Erythroblast (primary cell): ENCODE measurements around the gene CCDC112.

ENCODE experiments used
- GATA1 ChIP-seq: IDR thresholded peaks from 2 replicates; pipeline ENCODE4 v1.6.1; 2011; ENCODE audit warnings: low read depth, mild to moderate bottlenecking, control low read depth, low read length, moderate library complexity
- POLR2A ChIP-seq: IDR thresholded peaks from 2 replicates; pipeline ENCODE4 v1.6.1; 2011; ENCODE audit warnings: mild to moderate bottlenecking, low read length

DNA sequence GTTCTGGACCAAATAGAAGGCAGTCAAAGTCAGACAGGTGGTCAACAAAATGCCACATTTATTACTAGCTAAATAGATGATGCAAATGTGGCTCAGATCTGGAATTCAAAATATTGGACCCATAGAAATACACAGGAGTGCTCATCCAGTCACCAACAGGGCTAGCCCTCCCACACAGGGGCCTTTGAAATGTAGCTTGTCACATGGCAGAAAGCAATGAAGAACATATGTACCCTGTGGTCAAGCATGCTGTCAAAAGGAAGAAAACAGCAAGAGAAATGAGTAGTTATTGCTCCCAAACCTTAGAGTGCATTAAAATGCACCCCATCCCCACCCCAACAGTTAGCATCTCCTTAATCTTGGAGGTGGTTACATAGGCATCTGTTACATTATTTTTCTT, 20.9 kb upstream of the CCDC112 start:
- TF ChIP-seq POLR2A: no peak
- no peak for TF ChIP-seq GATA1
